Measurements from ENCODE around the gene PAX5. TPM values are rescaled to one million over a fixed set of nuclear protein-coding genes. Genes with fewer than 3 reads are reported as not detected.

PAX5 gene
- total and polyA plus RNA-seq, 2 of the 13 experiments (the other 11 are each of a cell fraction or from before 2014, with no cell fraction given) = not detected

- no peak for TF ChIP-seq AHDC1 (CRISPR knock-in tag; IDR thresholded peaks at IDR 0.05; ENCODE audit: borderline replicate concordance)
- TF ChIP-seq RFX3 (CRISPR knock-in tag; IDR thresholded peaks at IDR 0.05) = 0 out of 2 replicates have a peak, but pooled peaks have one; percentile 34
- no peak for TF ChIP-seq MAFG (CRISPR knock-in tag; IDR thresholded peaks at IDR 0.05)
- TF ChIP-seq SAP130 (CRISPR knock-in tag; IDR thresholded peaks at IDR 0.05; ENCODE audit: low read depth) = peak; percentile 96
- TF ChIP-seq ZBTB44 (CRISPR knock-in tag; IDR thresholded peaks at IDR 0.05) = peak; percentile 98
- TF ChIP-seq ZMAT5 (CRISPR knock-in tag; IDR thresholded peaks at IDR 0.05; ENCODE audit: borderline replicate concordance, low read depth) = 0 out of 2 replicates have a peak, but pooled peaks have one; percentile 75
- TF ChIP-seq HMGA1 (CRISPR knock-in tag; conservative IDR thresholded peaks at IDR 0.05) = no peak
- TF ChIP-seq MEIS1 (CRISPR knock-in tag; IDR thresholded peaks at IDR 0.05; ENCODE audit: borderline replicate concordance) = peak; percentile 63; the same call in 1 of the 2 replicates
- peak; percentile 99 for TF ChIP-seq TMF1 (CRISPR knock-in tag; IDR thresholded peaks at IDR 0.05; ENCODE audit: low read depth)
- no peak for TF ChIP-seq TBP (CRISPR knock-in tag; IDR thresholded peaks at IDR 0.05)
- TF ChIP-seq ZNF850 (CRISPR knock-in tag; conservative IDR thresholded peaks at IDR 0.05) = peak; percentile 85
- no peak for TF ChIP-seq RBFOX2 (IDR thresholded peaks at IDR 0.05; ENCODE audit: low read depth, low read length)
- TF ChIP-seq ZNF142 (CRISPR knock-in tag; IDR thresholded peaks at IDR 0.05) = peak; percentile 92
- TF ChIP-seq CCDC6 (CRISPR knock-in tag; IDR thresholded peaks at IDR 0.05) = peak; percentile 99
- no peak for TF ChIP-seq SETDB1 (CRISPR knock-in tag; IDR thresholded peaks at IDR 0.05; ENCODE audit: borderline replicate concordance)
These were observed 6.3 kb downstream of the PAX5 start (continued) for GRCh38 chr9:37027582-37028419.

All from HepG2 (cell line).